ENCODE data around the gene CARM1. TPM values are rescaled to one million over a fixed set of nuclear protein-coding genes. Genes with fewer than 3 reads are reported as not detected.
A peak's percentile ranks its signal among the peaks of the same experiment; 100 is the strongest.

CARM1 gene
- total RNA-seq, 1 experiment from 2014 or later, result 103 TPM

- Histone ChIP-seq H3K36me3 (ENCODE audit: control insufficient read depth in 1 of 2, insufficient read depth in 2 of 2, low read length in 2 of 2) (peaks cover 8 to 9% of the 10 kb centered on the region in 2 experiments; a peak in 3 of 4 replicates), H2AFZ (ENCODE audit: low read depth, low read length, poor library complexity, severe bottlenecking) (no peak overlapping the region), H3K27me3 (ENCODE audit: insufficient read depth, low read length) (no peaks in the 10 kb centered on the region), H3K4me1 (ENCODE audit: control insufficient read depth in 1 of 2, insufficient read depth in 2 of 2, low read length in 2 of 2) (peaks cover 10 to 22% of the 10 kb centered on the region in 2 experiments; a peak in 3 of 4 replicates), H3K9ac (ENCODE audit: low read length) (peak overlapping the region; percentile 73), H3K27ac (ENCODE audit: low read depth, low read length) (peak overlapping the region; percentile 72), H3K4me2 (ENCODE audit: low read length) (peak overlapping the region; percentile 87), H4K20me1 (ENCODE audit: insufficient read depth) (no peaks in the 10 kb centered on the region), H3K79me2 (ENCODE audit: insufficient read depth, low read length) (no peaks in the 10 kb centered on the region), H3K4me3 (replicated peaks in 1 of 2; ENCODE audit: low read depth in 1 of 2, low read length in 2 of 2) (peak overlapping the region; percentile 72 to 83), H3K9me2 (ENCODE audit: insufficient read depth) (no peaks in the 10 kb centered on the region), H3K9me3 (ENCODE audit: control insufficient read depth in 1 of 2, insufficient read depth in 1 of 2, low read depth in 1 of 2, low read length in 2 of 2) (no peaks in the 10 kb centered on the region; a peak in 1 of 4 replicates)
- intact Hi-C loops (cut with micrococcal nuclease), result loop anchor here (2.0 kb wide), 1 partner anchor 118 kb away; no protein-coding TSS in a partner anchor
- CTCF ChIA-PET, result interaction anchor here (0.6 to 2.7 kb wide), 11 partner anchors 11 to 610 kb away, joined by 3 to 52 read pairs (median 7); partner anchors contain the start of genes CARM1 and DNM2
- 0 out of 2 replicates have a peak, but pooled peaks have one; percentile 35 for TF ChIP-seq JUND (IDR thresholded peaks at IDR 0.05)
- no peak for TF ChIP-seq EZH2phosphoT487 (IDR thresholded peaks at IDR 0.05; ENCODE audit: borderline replicate concordance)
- TF ChIP-seq POLR2AphosphoS5 (IDR thresholded peaks at IDR 0.05; ENCODE audit: low read depth, low read length), result peak; percentile 57
- 0 out of 2 replicates have a peak, but pooled peaks have one; percentile 6 for TF ChIP-seq SIN3A (IDR thresholded peaks at IDR 0.05; ENCODE audit: low read depth)
- TSS peak; percentile 63 for BruUV-seq (replicated peaks)
- POLR2A ChIA-PET, result interaction anchor here (0.6 to 1.6 kb wide), 8 partner anchors 11 to 313 kb away, joined by 3 to 12 read pairs (median 3); partner anchors contain the start of gene DNM2
- ATAC-seq (peak; percentile 9), DNase-seq (ENCODE audit: low read depth, low spot score) (no peak)
- RAD21 ChIA-PET (ENCODE audit: low non-redundant PET in 1 of 2, low total read pairs in 2 of 2, uncharacterized antibody in 2 of 2, unreplicated experiment in 2 of 2), result interaction anchor here (1.2 to 1.5 kb wide), 3 partner anchors 29 to 118 kb away, joined by 3 to 5 read pairs (median 5); partner anchors contain the start of gene DNM2 (in 2 of the 2)
Observed at GRCh38 chr19:10835089-10835753, 36.1 kb upstream of the CARM1 start.

- no peaks in the 10 kb centered on the region for H3K27me3 ChIP-seq (ENCODE audit: insufficient read depth, low read length)
- intact Hi-C loops (cut with micrococcal nuclease), result loop anchor here (2.0 kb wide), 1 partner anchor 119 kb away; no protein-coding TSS in a partner anchor
- ChIA-PET CTCF (interaction anchor here (0.6 to 2.7 kb wide), 16 partner anchors 9 to 610 kb away, joined by 3 to 52 read pairs (median 5); partner anchors contain the start of genes CARM1 and DNM2), POLR2A (interaction anchor here (0.6 to 1.6 kb wide), 10 partner anchors 10 to 312 kb away, joined by 3 to 12 read pairs (median 3); partner anchors contain the start of gene DNM2), RAD21 (ENCODE audit: low non-redundant PET in 1 of 2, low total read pairs in 2 of 2, uncharacterized antibody in 2 of 2, unreplicated experiment in 2 of 2) (interaction anchor here (1.2 to 1.5 kb wide), 3 partner anchors 28 to 118 kb away, joined by 3 to 5 read pairs (median 5); partner anchors contain the start of gene DNM2 (in 2 of the 2))
- H3K9me3 ChIP-seq (ENCODE audit: control insufficient read depth in 1 of 2, insufficient read depth in 1 of 2, low read depth in 1 of 2, low read length in 2 of 2), result no peaks in the 10 kb centered on the region; a peak in 1 of 4 replicates
- BruUV-seq (replicated peaks), result no TSS peak
- peak within 1 kb of the TSS; percentile 72 to 83 for H3K4me3 ChIP-seq (replicated peaks in 1 of 2; ENCODE audit: low read depth in 1 of 2, low read length in 2 of 2)
- H3K4me1 ChIP-seq (ENCODE audit: control insufficient read depth in 1 of 2, insufficient read depth in 2 of 2, low read length in 2 of 2), result peaks cover 10 to 22% of the 10 kb centered on the region in 2 experiments; a peak in 3 of 4 replicates
- H3K4me2 ChIP-seq (ENCODE audit: low read length), result peak within 1 kb of the TSS; percentile 87
- H3K9me2 ChIP-seq (ENCODE audit: insufficient read depth), result no peaks in the 10 kb centered on the region
- H3K9ac ChIP-seq (ENCODE audit: low read length), result peak within 1 kb of the TSS; percentile 82
- H2AFZ ChIP-seq (ENCODE audit: low read depth, low read length, poor library complexity, severe bottlenecking), result no peak within 1 kb of the TSS
- H3K79me2 ChIP-seq (ENCODE audit: insufficient read depth, low read length), result no peaks in the 10 kb centered on the region
- ATAC-seq (peak; percentile 87), DNase-seq (ENCODE audit: low read depth, low spot score) (peak; percentile 99)
- H3K27ac ChIP-seq (ENCODE audit: low read depth, low read length), result peak within 1 kb of the TSS; percentile 94
- H4K20me1 ChIP-seq (ENCODE audit: insufficient read depth), result no peaks in the 10 kb centered on the region
- peaks cover 4 to 9% of the 10 kb centered on the region in 2 experiments; a peak in 3 of 4 replicates for H3K36me3 ChIP-seq (ENCODE audit: control insufficient read depth in 1 of 2, insufficient read depth in 2 of 2, low read length in 2 of 2)
- TF ChIP-seq EZH2 (IDR thresholded peaks at IDR 0.05) (no peak), YY1 (IDR thresholded peaks at IDR 0.05; ENCODE audit: extremely low read depth, insufficient replicate concordance, low read depth, low read length) (no peak), ZNF274 (IDR thresholded peaks at IDR 0.05; ENCODE audit: low read depth, low read length) (no peak), FOSL1 (IDR thresholded peaks at IDR 0.05; ENCODE audit: low read depth) (no peak), SRF (IDR thresholded peaks at IDR 0.05; ENCODE audit: low read depth) (no peak), ZBTB33 (IDR thresholded peaks at IDR 0.05; ENCODE audit: extremely low read depth, insufficient replicate concordance, low read length) (peak; percentile 3), ELF1 (IDR thresholded peaks at IDR 0.05; ENCODE audit: borderline replicate concordance, low read depth) (no peak)
Observed at GRCh38 chr19:10835754-10836478, 35.4 kb upstream of the CARM1 start, which contains the start of gene TMED1. TSS of gene TMED1 (minus strand) at chr19:10836212. CDS start at chr19:10836191, 21 bp downstream.
